Ovary (tissue), 3 donors: ENCODE data around the gene SV2C.

Experiments used
- EP300 ChIP-seq: sonication (generic); formaldehyde crosslinking; IDR thresholded peaks from one replicate; pipeline ENCODE4 v1.6.1; 2017; ENCODE audit warnings: antibody characterized with exemption
- POLR2A ChIP-seq: fragments of 450-650 bp; IDR thresholded peaks from one replicate; pipeline ENCODE4 v1.6.1; 2017; ENCODE audit warnings: antibody characterized with exemption, mild to moderate bottlenecking, moderate library complexity
- TF ChIP-seq, protein P1 (sequence below), 3 donors: fragments of 450-650 bp in 2 of 3; fragments of 200-600 bp in 1 of 3; IDR thresholded peaks; one replicate each; pipeline versions ENCODE4 v1.5.1 to v1.8.0; 2016 to 2022; ENCODE audit warnings: antibody characterized with exemption in 3 of 3, mild to moderate bottlenecking in 1 of 3
- donor health status: DM: no; HTN: no; CAD: no.

DNA sequence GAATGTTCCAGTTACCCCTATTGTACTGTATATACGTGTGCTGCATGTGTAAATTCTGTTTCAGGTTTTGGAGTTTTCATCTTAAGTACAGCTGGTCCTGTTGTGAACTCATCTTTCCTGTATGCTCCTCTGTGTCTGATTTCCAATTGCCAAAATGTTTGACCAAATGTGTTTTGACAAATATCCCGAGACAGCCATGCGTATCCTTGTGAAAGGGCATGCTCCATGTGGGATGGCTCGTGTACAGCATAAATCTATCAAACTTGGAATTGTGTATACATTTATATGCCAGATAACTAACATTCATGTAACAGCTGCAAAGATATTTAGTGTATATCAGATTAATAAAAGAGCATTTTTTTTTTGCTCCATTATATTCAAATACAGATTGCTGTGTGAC is 250.4 kb downstream of the SV2C start:
- TF ChIP-seq EP300 (no peak), POLR2A (no peak)
- TF ChIP-seq, protein P1, sequence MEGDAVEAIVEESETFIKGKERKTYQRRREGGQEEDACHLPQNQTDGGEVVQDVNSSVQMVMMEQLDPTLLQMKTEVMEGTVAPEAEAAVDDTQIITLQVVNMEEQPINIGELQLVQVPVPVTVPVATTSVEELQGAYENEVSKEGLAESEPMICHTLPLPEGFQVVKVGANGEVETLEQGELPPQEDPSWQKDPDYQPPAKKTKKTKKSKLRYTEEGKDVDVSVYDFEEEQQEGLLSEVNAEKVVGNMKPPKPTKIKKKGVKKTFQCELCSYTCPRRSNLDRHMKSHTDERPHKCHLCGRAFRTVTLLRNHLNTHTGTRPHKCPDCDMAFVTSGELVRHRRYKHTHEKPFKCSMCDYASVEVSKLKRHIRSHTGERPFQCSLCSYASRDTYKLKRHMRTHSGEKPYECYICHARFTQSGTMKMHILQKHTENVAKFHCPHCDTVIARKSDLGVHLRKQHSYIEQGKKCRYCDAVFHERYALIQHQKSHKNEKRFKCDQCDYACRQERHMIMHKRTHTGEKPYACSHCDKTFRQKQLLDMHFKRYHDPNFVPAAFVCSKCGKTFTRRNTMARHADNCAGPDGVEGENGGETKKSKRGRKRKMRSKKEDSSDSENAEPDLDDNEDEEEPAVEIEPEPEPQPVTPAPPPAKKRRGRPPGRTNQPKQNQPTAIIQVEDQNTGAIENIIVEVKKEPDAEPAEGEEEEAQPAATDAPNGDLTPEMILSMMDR (IDR thresholded peaks at IDR 0.05), result no peak
